Astrocyte of the spinal cord (primary cell): Measurements from ENCODE around the gene ASS1.

Source experiments
- DNase-seq: peaks from one replicate; pipeline ENCODE4 v3.0.0; 2011; ENCODE audit warnings: low read depth, low spot score
- H3K4me3 ChIP-seq: 2 replicates; pipeline ENCODE4 v1.5.1; 2011; ENCODE audit warnings: low read depth, mild to moderate bottlenecking, low read length, moderate library complexity
- CTCF ChIP-seq: IDR thresholded peaks from 2 replicates; pipeline ENCODE4 v1.5.1; 2012; ENCODE audit warnings: low read depth, mild to moderate bottlenecking, low read length, inconsistent platforms
- in situ Hi-C: cut with HindIII; loops from 2 replicates; pipeline ENCODE4 v1.10.0; 2017; ENCODE audit warnings: low sequenced_read_pairs

ASS1 gene

DNA sequence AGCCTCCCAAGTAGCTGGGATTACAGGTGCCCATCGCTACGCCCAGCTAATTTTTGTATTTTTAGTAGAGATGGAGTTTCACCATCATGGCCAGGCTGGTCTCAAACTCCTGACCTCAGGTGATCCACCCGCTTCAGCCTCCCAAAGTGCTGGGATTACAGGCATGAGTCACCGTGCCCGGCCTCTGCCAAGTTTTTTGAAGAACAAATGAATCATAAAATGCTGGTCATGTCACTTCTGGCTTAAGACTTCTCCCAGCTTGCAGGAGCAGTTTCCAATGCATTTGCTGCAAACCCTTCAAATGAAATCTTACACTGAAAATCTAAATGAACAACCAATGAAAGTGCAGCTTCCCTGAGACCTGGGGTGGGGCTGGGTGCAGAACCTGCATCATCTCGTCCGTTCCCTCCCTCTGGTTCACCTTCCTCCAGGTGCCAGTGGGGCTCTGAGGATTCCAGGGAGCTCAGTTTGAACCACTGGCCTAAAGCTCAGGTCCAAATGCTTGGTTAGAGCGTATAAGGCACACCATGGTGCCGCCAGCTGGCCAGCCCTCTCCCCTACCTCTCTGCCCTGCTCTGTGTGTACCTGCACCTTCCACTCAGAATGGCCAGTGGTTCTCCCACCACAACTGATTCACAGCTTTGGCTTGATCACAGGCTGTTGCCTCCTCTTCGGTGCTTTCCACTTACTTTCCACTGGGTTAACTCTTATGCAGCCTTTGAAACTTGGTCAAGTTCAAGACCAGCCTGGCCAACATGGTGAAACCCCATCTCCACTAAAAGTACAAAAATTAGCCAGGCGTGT, 94.9 kb downstream of the ASS1 start:
- in situ Hi-C loops: no loop called here
- peak; percentile 46 for DNase-seq
- no peak overlapping the region for H3K4me3 ChIP-seq
- TF ChIP-seq CTCF: no peak

DNA sequence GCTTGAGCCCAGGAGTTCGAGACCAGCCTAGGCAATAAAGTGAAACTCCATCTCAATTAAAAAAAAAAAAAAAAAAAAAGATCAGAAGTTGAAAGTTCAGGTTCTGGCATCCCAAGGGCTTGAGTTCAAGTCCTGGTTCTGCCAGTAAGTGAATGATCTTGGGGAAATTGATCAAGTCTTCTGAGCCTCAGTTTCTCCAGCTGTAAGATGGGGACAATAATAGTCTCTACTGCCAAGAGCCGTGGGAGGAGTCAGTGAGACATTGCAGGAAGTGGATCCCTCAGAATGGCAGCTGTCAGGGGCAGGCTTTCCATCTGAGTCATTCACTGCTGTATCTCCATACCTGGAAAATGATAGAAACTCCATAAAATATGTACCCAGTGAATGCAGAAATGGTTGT, 96.8 kb downstream of the ASS1 start:
- no peak overlapping the region for H3K4me3 ChIP-seq
- no peak for DNase-seq
- no peak for TF ChIP-seq CTCF
- in situ Hi-C loops: no loop called here

DNA sequence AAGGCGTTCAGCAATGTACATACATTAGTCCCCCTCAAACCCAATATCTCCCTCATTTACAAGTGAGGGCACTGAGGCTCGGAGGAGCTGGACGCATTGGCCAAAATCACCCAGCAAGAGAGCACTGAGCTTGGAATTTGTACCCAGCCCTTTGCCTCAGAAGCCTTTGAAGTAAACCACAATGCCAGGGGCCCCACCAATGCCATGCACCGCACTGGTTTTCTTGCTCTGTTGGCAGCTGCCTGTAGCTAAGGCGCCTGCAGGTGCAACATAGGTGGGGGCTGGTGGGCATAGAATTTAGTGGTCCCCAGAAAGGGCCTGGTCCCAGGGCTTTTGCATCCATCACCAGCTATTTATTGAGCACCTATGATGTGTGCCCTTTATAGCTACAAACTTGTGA, 97.3 kb downstream of the ASS1 start:
- no peak for TF ChIP-seq CTCF
- H3K4me3 ChIP-seq: no peak overlapping the region
- in situ Hi-C loops: no loop called here
- no peak for DNase-seq

GRCh38 chr9:130542457-130543228, 97.9 kb downstream of the ASS1 start:
- DNase-seq: no peak
- no peak overlapping the region for H3K4me3 ChIP-seq
- in situ Hi-C loops: no loop called here
- TF ChIP-seq CTCF: no peak

DNA sequence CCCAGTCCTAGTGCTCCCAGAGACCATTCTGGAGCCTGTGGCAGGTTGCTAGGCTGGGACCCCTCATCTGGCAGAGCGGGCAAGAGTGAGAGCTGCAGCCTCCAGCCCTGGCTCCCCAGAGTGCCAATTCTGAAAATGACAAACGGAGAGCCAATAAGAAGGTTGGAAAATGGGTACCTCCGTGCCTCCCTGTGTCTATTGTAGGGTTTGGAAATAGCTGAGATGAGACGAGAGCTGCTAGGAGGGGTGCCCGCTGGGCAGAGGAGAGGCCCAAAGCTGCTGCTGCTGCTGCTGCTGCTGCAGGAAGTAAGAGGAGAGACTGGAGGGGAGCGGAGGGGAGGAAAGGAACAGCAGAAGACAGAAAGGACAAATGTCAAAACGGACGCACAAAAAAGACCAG, 98.6 kb downstream of the ASS1 start:
- H3K4me3 ChIP-seq: no peak overlapping the region
- TF ChIP-seq CTCF: no peak
- DNase-seq: no peak
- in situ Hi-C loops: no loop called here

DNA sequence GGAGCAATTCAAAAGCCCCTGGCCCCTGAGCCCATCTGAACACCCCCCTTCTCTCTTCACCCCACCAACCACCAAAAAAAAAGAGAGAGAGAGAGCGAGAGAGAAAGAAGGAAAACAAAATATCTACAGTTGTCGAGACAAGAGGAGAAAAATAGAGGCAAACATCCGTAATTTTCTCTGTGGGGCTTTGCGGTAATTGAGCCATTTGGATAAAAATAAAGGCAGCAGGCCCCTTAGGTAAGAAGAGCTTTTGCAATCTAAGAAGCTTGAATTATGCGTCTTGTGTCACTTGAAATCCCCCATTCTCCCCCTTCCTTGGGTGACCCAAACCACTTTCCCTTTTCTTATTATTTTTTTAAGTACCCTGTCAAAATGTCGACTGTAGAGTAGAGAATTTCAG, 99.1 kb downstream of the ASS1 start:
- no peak for DNase-seq
- TF ChIP-seq CTCF: no peak
- in situ Hi-C loops: no loop called here
- H3K4me3 ChIP-seq: no peak overlapping the region
